Naive thymus-derived CD8-positive, alpha-beta T cell (primary cell): ENCODE results near the gene GPR179. TPM values are rescaled to one million over a fixed set of nuclear protein-coding genes. Genes with fewer than 3 reads are reported as not detected.

Experiments used
- ATAC-seq, 2 donors: fragments of 150-1000 bp; cut with Tn5 transposase in 1 of 2; sonication (Bioruptor Pico), chemical (Tn5 transposase) in 1 of 2; 1 replicate in 1 of 2; 2 replicates in 1 of 2; pipeline ENCODE4 v1.10.0; 2021; ENCODE audit warnings: mild to moderate bottlenecking in 2 of 2, moderate library complexity in 2 of 2
- POLR2A ChIA-PET: fragments of 350-600 bp; sonication (Branson Sonifier 250); formaldehyde crosslinking; loops from one replicate; lab custom pipeline; 2021; ENCODE audit warnings: antibody characterized with exemption; lab: Charles Lee
- DNase-seq, 10 donors: peaks; one replicate each; pipeline versions ENCODE4 v3.0.0 to v3.0.0-alpha.2; 2020 to 2022
- H3K27ac Mint-ChIP-seq, 10 donors: one replicate each; pipeline ENCODE4 v1.8.0; 2020 to 2022; ENCODE audit warnings: mild to moderate bottlenecking in 10 of 10, mixed read lengths in 10 of 10, moderate library complexity in 4 of 10, inconsistent platforms in 1 of 10
- H3K27me3 Mint-ChIP-seq, 5 donors: one replicate each; pipeline ENCODE4 v1.8.0; 2021 to 2022; ENCODE audit warnings: mixed read lengths in 5 of 5
- H3K36me3 Mint-ChIP-seq, 3 donors: one replicate each; pipeline ENCODE4 v1.8.0; 2020 to 2022; ENCODE audit warnings: mixed read lengths in 3 of 3, mild to moderate bottlenecking in 2 of 3, inconsistent platforms in 1 of 3
- H3K4me1 Mint-ChIP-seq, 4 donors: one replicate each; pipeline ENCODE4 v1.8.0; 2021 to 2022; ENCODE audit warnings: mixed read lengths in 4 of 4
- H3K4me3 Mint-ChIP-seq, 10 donors: one replicate each; pipeline ENCODE4 v1.8.0; 2020 to 2022; ENCODE audit warnings: mild to moderate bottlenecking in 10 of 10, mixed read lengths in 10 of 10, moderate library complexity in 6 of 10, inconsistent platforms in 1 of 10
- H3K9me3 Mint-ChIP-seq, 9 donors: one replicate each; pipeline ENCODE4 v1.8.0; 2020 to 2022; ENCODE audit warnings: mixed read lengths in 9 of 9, mild to moderate bottlenecking in 3 of 9, inconsistent platforms in 1 of 9, moderate library complexity in 1 of 9
- polyA plus RNA-seq, 3 donors: library from polyadenylated mRNA; unstranded; fragments of 300-500 nt; fragmentation: Illumina TruSeq; gene quantifications; one replicate each; pipeline ENCODE4 v1.2.3, GENCODE V29; 2021
- total RNA-seq, 8 experiments: library from RNA in 2 of 8; stranded (reverse) in 2 of 8; gene quantifications; one replicate each; pipeline ENCODE4 v1.2.3 and lab custom pipeline; 2021 to 2026

The GPR179 gene
- total and polyA plus RNA-seq, 5 experiments from 2014 or later = 0.11 to 0.21 TPM; not detected in 3

DNA sequence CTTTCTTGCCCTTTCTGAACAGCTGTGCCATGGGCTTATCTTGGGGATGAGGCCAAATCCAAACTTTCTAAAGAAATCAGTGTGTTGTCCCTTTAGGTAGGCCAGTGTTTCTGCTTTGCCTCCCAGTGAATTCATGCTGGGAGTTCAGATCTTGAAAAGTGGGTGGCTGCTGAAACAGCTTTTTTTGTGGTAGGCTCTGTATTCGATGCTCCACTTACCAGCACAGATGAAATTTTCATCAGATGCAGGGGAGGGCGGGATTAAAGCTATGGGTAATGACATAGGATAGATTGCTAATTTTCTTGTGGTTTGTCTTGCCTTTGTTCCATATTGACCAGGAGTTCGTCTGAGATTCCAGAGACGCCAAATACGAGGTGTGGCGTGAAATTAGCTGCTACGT is 10.7 kb upstream of the GPR179 start:
- ATAC-seq = no peak
- H3K36me3 Mint-ChIP-seq = no peaks in the 10 kb centered on the region
- POLR2A ChIA-PET = interaction anchor here (1.3 kb wide), 1 partner anchor 34 kb away, joined by 3 read pairs; no protein-coding TSS in a partner anchor

GRCh38 chr17:38353668-38354067 is 9.9 kb upstream of the GPR179 start:
- ATAC-seq = no peak

More for the DNA sequence above, 10.7 kb upstream of the GPR179 start:
- no peak overlapping the region for H3K27ac Mint-ChIP-seq
- no peaks in the 10 kb centered on the region for H3K9me3 Mint-ChIP-seq
- peak overlapping the region in 9 of 10 donors; percentile 8 to 91 (median 34) for H3K4me3 Mint-ChIP-seq
- H3K27me3 Mint-ChIP-seq = no peaks in the 10 kb centered on the region
- no peak for DNase-seq
- H3K4me1 Mint-ChIP-seq = peaks cover 30 to 70% (median 55%) of the 10 kb centered on the region in 4 donors

DNA sequence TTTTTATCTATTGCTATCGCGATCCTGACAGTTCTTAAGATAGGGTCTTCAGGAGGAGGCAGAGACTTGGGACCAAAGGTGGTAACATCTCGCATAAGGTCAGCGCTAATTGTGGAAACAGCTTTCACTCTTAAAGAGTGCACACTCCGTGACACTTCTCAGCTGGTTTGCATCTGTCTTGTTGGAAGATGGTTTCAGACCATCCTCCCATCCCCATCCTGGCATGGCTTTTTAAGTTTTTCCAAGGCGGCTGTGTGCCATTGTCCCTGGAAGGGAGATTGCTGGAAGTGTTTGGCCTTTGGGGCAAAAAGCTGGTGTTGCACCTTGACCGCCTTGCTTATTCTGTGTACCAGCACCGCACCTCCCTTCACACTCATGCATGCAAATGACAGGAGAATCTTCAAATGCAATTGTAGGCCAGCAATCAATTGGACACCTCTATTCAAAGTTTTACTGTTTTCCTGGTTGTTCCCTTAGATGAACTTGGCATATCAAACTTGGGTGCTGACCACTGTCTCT is 9.4 kb upstream of the GPR179 start:
- ATAC-seq = no peak
- H3K36me3 Mint-ChIP-seq = no peaks in the 10 kb centered on the region
- peaks cover 30 to 64% (median 54%) of the 10 kb centered on the region in 4 donors for H3K4me1 Mint-ChIP-seq
- POLR2A ChIA-PET = interaction anchor here (2.5 kb wide), 1 partner anchor 61 kb away, joined by 12 read pairs; no protein-coding TSS in a partner anchor
- peak overlapping the region in 8 of 10 donors; percentile 19 to 89 (median 65) for H3K27ac Mint-ChIP-seq
- H3K4me3 Mint-ChIP-seq = peak overlapping the region; percentile 71 to 91 (median 84)
- peak in 1 of 10 donors; percentile 9 for DNase-seq
- no peaks in the 10 kb centered on the region for H3K9me3 Mint-ChIP-seq
- no peaks in the 10 kb centered on the region for H3K27me3 Mint-ChIP-seq

More at GRCh38 chr17:38353668-38354067, 9.9 kb upstream of the GPR179 start:
- H3K4me3 Mint-ChIP-seq = peak overlapping the region; percentile 71 to 91 (median 84)
- no peak for DNase-seq
- POLR2A ChIA-PET = interaction anchor here (2.5 kb wide), 1 partner anchor 60 kb away, joined by 12 read pairs; no protein-coding TSS in a partner anchor
- peaks cover 33 to 69% (median 56%) of the 10 kb centered on the region in 4 donors for H3K4me1 Mint-ChIP-seq
- no peaks in the 10 kb centered on the region for H3K27me3 Mint-ChIP-seq
- no peaks in the 10 kb centered on the region for H3K36me3 Mint-ChIP-seq
- H3K27ac Mint-ChIP-seq = peak overlapping the region in 6 of 10 donors; percentile 10 to 89 (median 59)
- H3K9me3 Mint-ChIP-seq = no peaks in the 10 kb centered on the region

GRCh38 chr17:38352245-38353085 is 8.7 kb upstream of the GPR179 start:
- ATAC-seq = peak; percentile 3 to 23
- Mint-ChIP-seq H3K36me3 (no peaks in the 10 kb centered on the region), H3K27me3 (no peaks in the 10 kb centered on the region), H3K4me3 (peak overlapping the region; percentile 71 to 91 (median 84)), H3K9me3 (no peaks in the 10 kb centered on the region), H3K4me1 (peaks cover 28 to 57% (median 51%) of the 10 kb centered on the region in 4 donors), H3K27ac (peak overlapping the region in 8 of 10 donors; percentile 19 to 89 (median 65))
- POLR2A ChIA-PET = interaction anchor here (2.5 kb wide), 1 partner anchor 61 kb away, joined by 12 read pairs; no protein-coding TSS in a partner anchor
- DNase-seq = peak in 5 of 10 donors; percentile 9 to 28 (median 13)

- Mint-ChIP-seq H3K27ac (peak within 1 kb of the TSS; percentile 84 to 98 (median 94)), H3K36me3 (no peaks in the 10 kb centered on the region), H3K4me3 (peak within 1 kb of the TSS; percentile 89 to 98 (median 93)), H3K27me3 (no peaks in the 10 kb centered on the region), H3K9me3 (no peaks in the 10 kb centered on the region), H3K4me1 (peaks cover 23 to 49% (median 43%) of the 10 kb centered on the region in 4 donors)
- peak; percentile 85 to 95 (median 90) for DNase-seq
- POLR2A ChIA-PET = interaction anchor here (1.0 to 2.5 kb wide), 2 partner anchors 12 to 62 kb away, joined by 4 to 12 read pairs; no protein-coding TSS in a partner anchor
- peak; percentile 83 to 89 for ATAC-seq
Measured at GRCh38 chr17:38351412-38352222, 7.9 kb upstream of the GPR179 start, which contains the start of gene SOCS7. TSS of gene SOCS7 (plus strand) at chr17:38351844. CDS start at chr17:38352053, 209 bp downstream.

- POLR2A ChIA-PET = interaction anchor here (2.3 kb wide), 1 partner anchor 64 kb away, joined by 26 read pairs; no protein-coding TSS in a partner anchor
- H3K27me3 Mint-ChIP-seq = no peaks in the 10 kb centered on the region
- H3K4me3 Mint-ChIP-seq = peak overlapping the region in 8 of 10 donors; percentile 18 to 96 (median 42)
- H3K27ac Mint-ChIP-seq = peak overlapping the region in 3 of 10 donors; percentile 28 to 69 (median 49)
- no peak for ATAC-seq
- H3K36me3 Mint-ChIP-seq = no peaks in the 10 kb centered on the region
- H3K4me1 Mint-ChIP-seq = peaks cover 19 to 38% (median 34%) of the 10 kb centered on the region in 4 donors
- no peaks in the 10 kb centered on the region for H3K9me3 Mint-ChIP-seq
- DNase-seq = no peak
Measured at GRCh38 chr17:38350035-38350434, 6.3 kb upstream of the GPR179 start.

DNA sequence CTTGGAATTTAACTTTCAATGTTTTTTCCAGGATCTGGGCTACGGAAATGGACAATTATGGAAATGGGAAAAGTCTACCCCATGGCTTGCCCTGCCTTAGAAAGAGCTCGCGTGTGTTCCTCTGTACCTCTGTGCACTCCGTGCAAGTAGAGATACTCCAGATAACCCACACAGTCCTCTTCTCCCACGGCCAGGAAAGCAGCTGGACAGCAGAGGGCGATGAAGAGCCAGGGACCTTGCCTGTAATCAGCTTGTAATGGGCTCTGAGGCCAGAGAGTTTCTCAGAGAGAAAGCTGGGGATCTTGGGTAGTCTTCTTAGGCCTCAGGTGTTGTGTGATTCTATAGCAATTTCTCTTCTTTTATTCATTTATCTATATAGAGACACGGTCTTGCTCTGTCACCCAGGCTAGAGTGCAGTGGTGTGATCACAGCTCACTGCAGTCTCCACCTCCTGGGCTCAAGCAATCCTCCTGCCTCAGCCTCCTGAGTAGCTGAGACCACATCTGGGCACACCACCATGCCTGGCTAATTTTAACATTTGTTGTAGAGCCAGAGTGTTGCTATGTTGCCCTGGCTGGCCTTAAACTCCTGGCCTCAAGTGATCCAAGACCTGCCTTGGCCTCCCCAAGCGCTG is 5.5 kb upstream of the GPR179 start:
- Mint-ChIP-seq H3K4me3 (peak overlapping the region in 2 of 10 donors; percentile 7 to 16), H3K27me3 (peaks cover 0 to 5% (median 0%) of the 10 kb centered on the region in 5 donors), H3K36me3 (no peaks in the 10 kb centered on the region), H3K27ac (peak overlapping the region in 4 of 10 donors; percentile 7 to 69 (median 12)), H3K4me1 (peaks cover 13 to 30% (median 26%) of the 10 kb centered on the region in 4 donors), H3K9me3 (no peaks in the 10 kb centered on the region)
- peak; percentile 67 to 90 (median 80) for DNase-seq
- peak; percentile 55 to 69 for ATAC-seq
- POLR2A ChIA-PET = interaction anchor here (0.5 to 2.3 kb wide), 4 partner anchors 62 to 77 kb away, joined by 3 to 26 read pairs (median 4); no protein-coding TSS in a partner anchor

DNA sequence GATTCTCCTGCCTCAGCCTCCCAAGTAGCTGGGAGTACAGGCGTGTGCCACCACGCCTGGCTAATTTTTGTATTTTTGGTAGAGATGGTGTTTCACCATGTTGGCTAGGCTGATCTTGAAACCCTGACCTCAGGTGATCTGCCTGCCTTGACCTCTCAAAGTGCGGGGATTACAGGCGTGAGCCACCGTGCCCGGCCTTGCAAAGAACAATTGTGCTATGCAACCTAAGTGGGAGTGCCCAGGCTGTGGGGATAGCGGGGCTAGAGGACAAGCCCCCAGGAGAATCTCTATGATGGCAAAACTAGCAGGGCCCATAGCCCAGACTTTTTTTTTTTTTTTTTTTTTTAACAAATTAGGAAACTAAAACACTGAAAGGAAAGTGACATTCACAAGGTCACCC is 2.0 kb upstream of the GPR179 start:
- Mint-ChIP-seq H3K4me3 (no peak overlapping the region), H3K4me1 (peaks cover 4 to 9% (median 5%) of the 10 kb centered on the region in 4 donors), H3K9me3 (no peaks in the 10 kb centered on the region), H3K27ac (no peak overlapping the region), H3K27me3 (peaks cover 0 to 13% (median 2%) of the 10 kb centered on the region in 5 donors), H3K36me3 (no peaks in the 10 kb centered on the region)
- ATAC-seq (no peak), DNase-seq (no peak)
- POLR2A ChIA-PET = interaction anchor here (0.7 kb wide), 1 partner anchor 20 kb away, joined by 6 read pairs; no protein-coding TSS in a partner anchor

- Mint-ChIP-seq H3K4me3 (no peak overlapping the region), H3K9me3 (no peaks in the 10 kb centered on the region), H3K4me1 (peaks cover 4 to 6% (median 4%) of the 10 kb centered on the region in 4 donors), H3K27me3 (peaks cover 0 to 13% (median 2%) of the 10 kb centered on the region in 5 donors), H3K27ac (no peak overlapping the region), H3K36me3 (no peaks in the 10 kb centered on the region)
- POLR2A ChIA-PET = no interaction called here
- ATAC-seq = no peak
- DNase-seq = no peak
Measured at GRCh38 chr17:38344420-38344745, 627 bp upstream of the GPR179 start.

- H3K36me3 Mint-ChIP-seq = no peaks in the 10 kb centered on the region
- no peaks in the 10 kb centered on the region for H3K9me3 Mint-ChIP-seq
- no peak overlapping the region for H3K4me3 Mint-ChIP-seq
- H3K4me1 Mint-ChIP-seq = no peaks in the 10 kb centered on the region
- peaks cover 0 to 13% (median 2%) of the 10 kb centered on the region in 5 donors for H3K27me3 Mint-ChIP-seq
- H3K27ac Mint-ChIP-seq = no peak overlapping the region
- DNase-seq (no peak), ATAC-seq (no peak)
- POLR2A ChIA-PET = no interaction called here
Measured at GRCh38 chr17:38342886-38343607, 709 bp downstream of the GPR179 start.
